CD4-positive, alpha-beta T cell (primary cell): ENCODE measurements around the gene ADK. TPM values are rescaled to one million over a fixed set of nuclear protein-coding genes. Genes with fewer than 3 reads are reported as not detected.

Experiments used
- ATAC-seq: fragments of 200-7000 bp; cut with Tn5 transposase; one replicate; pipeline ENCODE4 v1.10.0; 2022; ENCODE audit warnings: mild to moderate bottlenecking; ENCODE audit not compliant: poor library complexity
- CTCF ChIA-PET: fragments of 350-600 bp; sonication (Branson Sonifier 250); formaldehyde crosslinking; loops from one replicate; lab custom pipeline; 2021; ENCODE audit warnings: antibody characterized with exemption, inconsistent platforms; lab: Charles Lee
- POLR2A ChIA-PET: fragments of 350-600 bp; sonication (Branson Sonifier 250); formaldehyde crosslinking; loops from one replicate; lab custom pipeline; 2021; ENCODE audit warnings: antibody characterized with exemption, inconsistent platforms; lab: Charles Lee
- DNase-seq, 14 experiments: peaks; one replicate each; pipeline ENCODE4 v3.0.0-alpha.2; 2013 to 2020; ENCODE audit warnings: mixed read lengths in 2 of 14
- H3K27ac ChIP-seq, 2 donors: one replicate each; pipeline versions ENCODE4 v1.5.1 to v1.7.0; 2013; ENCODE audit warnings: low read length in 2 of 2, low read depth in 1 of 2, mild to moderate bottlenecking in 1 of 2
- H3K27me3 ChIP-seq, 2 experiments: 1 replicate in 1 of 2; 2 replicates in 1 of 2; pipeline versions ENCODE4 v1.6.1 to v1.7.0; 2013; ENCODE audit warnings: low read length in 2 of 2, control low read depth in 1 of 2, mild to moderate bottlenecking in 1 of 2, moderate library complexity in 1 of 2; ENCODE audit not compliant: insufficient read depth in 2 of 2, control insufficient read depth in 1 of 2
- H3K36me3 ChIP-seq: one replicate; pipeline ENCODE4 v1.6.1; 2013; ENCODE audit warnings: low read length, control low read depth; ENCODE audit not compliant: insufficient read depth
- H3K4me1 ChIP-seq: one replicate; pipeline ENCODE4 v1.6.1; 2013; ENCODE audit warnings: low read length, control low read depth; ENCODE audit not compliant: insufficient read depth
- H3K4me3 ChIP-seq: one replicate; pipeline ENCODE4 v1.5.1; 2013; ENCODE audit warnings: mild to moderate bottlenecking, low read length, moderate library complexity
- H3K9me3 ChIP-seq, 2 experiments: 1 replicate in 1 of 2; 2 replicates in 1 of 2; pipeline versions ENCODE4 v1.6.1 to v1.7.0; 2013; ENCODE audit warnings: low read length in 2 of 2, mild to moderate bottlenecking in 2 of 2, control low read depth in 1 of 2, moderate library complexity in 1 of 2; ENCODE audit not compliant: control insufficient read depth in 1 of 2, insufficient read depth in 1 of 2
- H3K27ac Mint-ChIP-seq: one replicate; pipeline ENCODE4 v1.8.0; 2020; ENCODE audit warnings: mixed read lengths
- H3K27me3 Mint-ChIP-seq: one replicate; pipeline ENCODE4 v1.8.0; 2021; ENCODE audit warnings: mixed read lengths
- H3K36me3 Mint-ChIP-seq: one replicate; pipeline ENCODE4 v1.8.0; 2021; ENCODE audit warnings: low read depth, mixed read lengths
- H3K4me1 Mint-ChIP-seq: one replicate; pipeline ENCODE4 v1.8.0; 2021; ENCODE audit warnings: low read depth, mixed read lengths
- H3K4me3 Mint-ChIP-seq: one replicate; pipeline ENCODE4 v1.8.0; 2020; ENCODE audit warnings: mild to moderate bottlenecking, mixed read lengths
- H3K9me3 Mint-ChIP-seq: one replicate; pipeline ENCODE4 v1.8.0; 2020; ENCODE audit warnings: mixed read lengths
- CTCF ChIP-seq: fragments of 200-600 bp; IDR thresholded peaks from one replicate; pipeline ENCODE4 v1.8.0; 2022; ENCODE audit warnings: antibody characterized with exemption, mild to moderate bottlenecking
- intact Hi-C, 2 experiments: fragments of 100-400 bp; cut with DNase I in 1 of 2; cut with micrococcal nuclease in 1 of 2; formaldehyde crosslinking; loops; one replicate each; pipeline versions ENCODE4 v1.15.1 to v1.9.0; 2023 to 2025; cut with DNase I, micrococcal nuclease
- total RNA-seq, 174 experiments: library from RNA in 2 of 174; stranded (reverse) in 2 of 174; gene quantifications; one replicate each; pipeline ENCODE4 v1.2.3 and lab custom pipeline; 2021 to 2026

Gene ADK
- total RNA-seq, 2 experiments from 2014 or later = 15.3 to 17.6 TPM

- CTCF ChIA-PET = no interaction called here
Measured at GRCh38 chr10:74123081-74123480, 27.9 kb upstream of the ADK start.

GRCh38 chr10:74133923-74134820 is 16.8 kb upstream of the ADK start:
- TF ChIP-seq CTCF = no peak
- Histone ChIP-seq H3K36me3 (peaks cover 85% of the 10 kb centered on the region), H3K27me3 (no peaks in the 10 kb centered on the region), H3K4me1 (no peaks in the 10 kb centered on the region), H3K27ac (no peak overlapping the region), H3K9me3 (no peaks in the 10 kb centered on the region), H3K4me3 (no peak overlapping the region)
- no peak for ATAC-seq
- no peak for DNase-seq
- H3K27me3 Mint-ChIP-seq = no peaks in the 10 kb centered on the region
- peaks cover 7% of the 10 kb centered on the region for H3K4me1 Mint-ChIP-seq
- intact Hi-C loops = loop anchor here in 1 of 2 experiments (10.0 kb wide), 1 partner anchor 961 kb away; a partner anchor contains a TSS
- H3K27ac Mint-ChIP-seq = no peak overlapping the region
- H3K4me3 Mint-ChIP-seq = no peak overlapping the region
- ChIA-PET POLR2A (interaction anchor here (2.3 kb wide), 1 partner anchor 42 kb away, joined by 5 read pairs; no protein-coding TSS in a partner anchor), CTCF (interaction anchor here (0.7 to 1.4 kb wide), 2 partner anchors 11 to 101 kb away, joined by 3 read pairs; no protein-coding TSS in a partner anchor)
- H3K9me3 Mint-ChIP-seq = no peaks in the 10 kb centered on the region
- peaks cover 81% of the 10 kb centered on the region for H3K36me3 Mint-ChIP-seq

More at GRCh38 chr10:74123081-74123480, 27.9 kb upstream of the ADK start:
- Histone ChIP-seq H3K9me3 (no peaks in the 10 kb centered on the region), H3K27me3 (no peaks in the 10 kb centered on the region), H3K36me3 (peaks cover 84% of the 10 kb centered on the region), H3K4me3 (no peak overlapping the region), H3K27ac (no peak overlapping the region), H3K4me1 (no peaks in the 10 kb centered on the region)
- Mint-ChIP-seq H3K4me3 (no peak overlapping the region), H3K27ac (no peak overlapping the region), H3K9me3 (no peaks in the 10 kb centered on the region), H3K36me3 (peaks cover 88% of the 10 kb centered on the region), H3K4me1 (no peaks in the 10 kb centered on the region), H3K27me3 (no peaks in the 10 kb centered on the region)
- POLR2A ChIA-PET = interaction anchor here (1.1 kb wide), 1 partner anchor 14 kb away, joined by 4 read pairs; no protein-coding TSS in a partner anchor
- no peak for DNase-seq
- TF ChIP-seq CTCF = no peak
- intact Hi-C loops = loop anchor here in 1 of 2 experiments (10.0 kb wide), 1 partner anchor 112 kb away; no protein-coding TSS in a partner anchor
- ATAC-seq = no peak

GRCh38 chr10:74135452-74135851 is 15.6 kb upstream of the ADK start:
- Histone ChIP-seq H3K4me1 (no peaks in the 10 kb centered on the region), H3K27ac (no peak overlapping the region), H3K4me3 (no peak overlapping the region), H3K36me3 (peaks cover 74% of the 10 kb centered on the region), H3K27me3 (no peaks in the 10 kb centered on the region), H3K9me3 (peaks cover 0 to 3% of the 10 kb centered on the region in 2 experiments)
- Mint-ChIP-seq H3K27me3 (no peaks in the 10 kb centered on the region), H3K36me3 (peaks cover 73% of the 10 kb centered on the region), H3K4me3 (no peak overlapping the region), H3K9me3 (no peaks in the 10 kb centered on the region), H3K27ac (no peak overlapping the region), H3K4me1 (peaks cover 7% of the 10 kb centered on the region)
- ATAC-seq (no peak), DNase-seq (no peak)
- ChIA-PET POLR2A (no interaction called here), CTCF (interaction anchor here (0.6 to 1.4 kb wide), 2 partner anchors 9 to 95 kb away, joined by 3 read pairs; no protein-coding TSS in a partner anchor)
- no peak for TF ChIP-seq CTCF
- intact Hi-C loops = loop anchor here in 1 of 2 experiments (10.0 kb wide), 1 partner anchor 959 kb away; a partner anchor contains a TSS
